Loucy (cell line): ENCODE results near the gene PCLO.

Experiments
- EZH2phosphoT487 ChIP-seq: fragments of 200-600 bp; IDR thresholded peaks from 2 replicates; pipeline ENCODE4 v1.6.1; 2018; ENCODE audit warnings: antibody characterized with exemption, mild to moderate bottlenecking, moderate library complexity, borderline replicate concordance
- TF ChIP-seq, protein P1 (sequence below): fragments of 200-600 bp; sonication (generic); conservative IDR thresholded peaks from 2 replicates; pipeline ENCODE4 v1.5.1; 2014; ENCODE audit warnings: mild to moderate bottlenecking, antibody characterized with exemption, low read length

DNA sequence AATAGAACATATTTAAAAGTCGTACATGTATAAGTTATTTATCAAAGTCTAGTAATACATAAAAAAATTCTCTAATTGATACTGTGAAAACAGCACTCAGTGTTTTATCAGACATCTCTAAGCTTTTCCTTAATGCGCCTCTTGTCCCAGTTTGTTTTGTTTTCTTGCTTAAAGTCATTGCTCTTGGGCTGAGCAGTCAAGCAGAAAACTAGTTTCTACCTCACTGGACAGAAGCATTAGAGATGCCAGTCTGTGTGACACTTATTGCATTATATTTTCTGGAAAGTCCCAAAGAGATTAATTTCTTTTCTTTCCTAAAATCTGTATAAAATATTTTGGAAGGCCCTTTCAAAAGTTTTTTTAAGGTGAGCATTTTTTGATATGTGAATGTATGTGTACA lies 236.2 kb downstream of the PCLO start:
- TF ChIP-seq, protein P1, sequence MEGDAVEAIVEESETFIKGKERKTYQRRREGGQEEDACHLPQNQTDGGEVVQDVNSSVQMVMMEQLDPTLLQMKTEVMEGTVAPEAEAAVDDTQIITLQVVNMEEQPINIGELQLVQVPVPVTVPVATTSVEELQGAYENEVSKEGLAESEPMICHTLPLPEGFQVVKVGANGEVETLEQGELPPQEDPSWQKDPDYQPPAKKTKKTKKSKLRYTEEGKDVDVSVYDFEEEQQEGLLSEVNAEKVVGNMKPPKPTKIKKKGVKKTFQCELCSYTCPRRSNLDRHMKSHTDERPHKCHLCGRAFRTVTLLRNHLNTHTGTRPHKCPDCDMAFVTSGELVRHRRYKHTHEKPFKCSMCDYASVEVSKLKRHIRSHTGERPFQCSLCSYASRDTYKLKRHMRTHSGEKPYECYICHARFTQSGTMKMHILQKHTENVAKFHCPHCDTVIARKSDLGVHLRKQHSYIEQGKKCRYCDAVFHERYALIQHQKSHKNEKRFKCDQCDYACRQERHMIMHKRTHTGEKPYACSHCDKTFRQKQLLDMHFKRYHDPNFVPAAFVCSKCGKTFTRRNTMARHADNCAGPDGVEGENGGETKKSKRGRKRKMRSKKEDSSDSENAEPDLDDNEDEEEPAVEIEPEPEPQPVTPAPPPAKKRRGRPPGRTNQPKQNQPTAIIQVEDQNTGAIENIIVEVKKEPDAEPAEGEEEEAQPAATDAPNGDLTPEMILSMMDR, result no peak
- TF ChIP-seq EZH2phosphoT487, result no peak
